PC-9 (cell line): ENCODE measurements around the gene CACNA1H. TPM values are rescaled to one million over a fixed set of nuclear protein-coding genes. Genes with fewer than 3 reads are reported as not detected.
"Not testable (repeated sequence)": the region's sequence is repeated elsewhere in the genome, so short reads cannot be mapped to it uniquely, and the experiment has no call there.

Source experiments
- BruUV-seq: library from RNA; stranded (reverse); fragments of 400-500 nt; replicated peaks from 2 replicates; lab custom pipeline; 2021; lab: Mats Ljungman, UMichigan
- CTCF ChIA-PET: fragments of 300-600 bp; sonication (Branson Sonifier 250); formaldehyde crosslinking; loops from one replicate; lab custom pipeline; 2022; ENCODE audit warnings: antibody characterized with exemption; lab: Charles Lee
- POLR2A ChIA-PET: fragments of 300-600 bp; sonication (Branson Sonifier 250); formaldehyde crosslinking; loops from one replicate; lab custom pipeline; 2022; ENCODE audit warnings: antibody characterized with exemption; ENCODE audit not compliant: unreplicated experiment; lab: Charles Lee
- DNase-seq, 2 experiments: peaks; one replicate each; pipeline versions ENCODE4 v3.0.0 to v3.0.0-alpha.2; 2015 to 2022; ENCODE audit warnings: mixed read lengths in 1 of 2
- H2AFZ ChIP-seq: fragments of 200-600 bp; sonication (generic); 2 replicates; pipeline ENCODE4 v1.8.1; 2017; ENCODE audit warnings: antibody characterized with exemption
- H3F3A ChIP-seq: fragments of 200-600 bp; sonication (generic); 2 replicates; pipeline ENCODE4 v1.8.1; 2017; ENCODE audit warnings: antibody characterized with exemption, mild to moderate bottlenecking, low read depth; ENCODE audit not compliant: insufficient read depth
- H3K27ac ChIP-seq: fragments of 200-600 bp; sonication (generic); 2 replicates; pipeline ENCODE4 v1.6.1; 2016; ENCODE audit warnings: mixed run types
- H3K27me3 ChIP-seq: fragments of 200-600 bp; sonication (generic); 2 replicates; pipeline ENCODE4 v1.6.1; 2016; ENCODE audit warnings: low read depth, mixed run types; ENCODE audit not compliant: insufficient read depth
- H3K36me3 ChIP-seq: fragments of 200-600 bp; sonication (generic); 2 replicates; pipeline ENCODE4 v1.6.1; 2016; ENCODE audit warnings: low read depth, mixed run types
- H3K4me1 ChIP-seq: fragments of 200-600 bp; sonication (generic); replicated peaks from 2 replicates; pipeline ENCODE4 v1.6.1; 2016; ENCODE audit warnings: mixed run types; ENCODE audit not compliant: insufficient read depth
- H3K4me2 ChIP-seq: fragments of 200-600 bp; sonication (generic); 2 replicates; pipeline ENCODE4 v1.6.1; 2017; ENCODE audit warnings: mixed run types
- H3K4me3 ChIP-seq: fragments of 200-600 bp; sonication (generic); 2 replicates; pipeline ENCODE4 v1.6.1; 2016; ENCODE audit warnings: mixed run types
- H3K79me2 ChIP-seq: fragments of 200-600 bp; sonication (generic); 2 replicates; pipeline ENCODE4 v1.6.1; 2017; ENCODE audit warnings: low read depth, mixed run types
- H3K9me2 ChIP-seq: fragments of 200-600 bp; sonication (generic); 2 replicates; pipeline ENCODE4 v1.8.1; 2017; ENCODE audit warnings: mild to moderate bottlenecking; ENCODE audit not compliant: insufficient read depth
- H3K9me3 ChIP-seq: fragments of 200-600 bp; sonication (generic); 2 replicates; pipeline ENCODE4 v1.8.1; 2016; ENCODE audit warnings: low read depth; ENCODE audit not compliant: insufficient read depth
- H4K20me1 ChIP-seq: fragments of 200-600 bp; sonication (generic); 2 replicates; pipeline ENCODE4 v1.8.1; 2017; ENCODE audit not compliant: insufficient read depth
- EZH2 ChIP-seq: fragments of 200-600 bp; sonication (generic); IDR thresholded peaks from 2 replicates; pipeline ENCODE4 v1.8.0; 2017; ENCODE audit warnings: antibody characterized with exemption, low read depth
- intact Hi-C: fragments of 100-400 bp; cut with micrococcal nuclease; formaldehyde crosslinking; loops from one replicate; pipeline ENCODE4 v1.10.0; 2022; ENCODE audit not compliant: unreplicated experiment
- total RNA-seq: library from RNA; stranded (reverse); gene quantifications from 2 replicates; pipeline ENCODE4 v1.2.3, GENCODE V29; 2021
- TF ChIP-seq, protein P1 (sequence below): fragments of 200-600 bp; sonication (generic); conservative IDR thresholded peaks from 2 replicates; pipeline ENCODE4 v1.6.1; 2017; ENCODE audit warnings: mixed run types, antibody characterized with exemption, mild to moderate bottlenecking, moderate library complexity

The CACNA1H gene
- total RNA-seq, 1 experiment from 2014 or later = not detected

GRCh38 chr16:1265826-1266225 is 112.9 kb downstream of the CACNA1H start:
- no peaks in the 10 kb centered on the region for H3K36me3 ChIP-seq
- H2AFZ ChIP-seq = no peak overlapping the region
- peaks cover 53% of the 10 kb centered on the region for H3K27me3 ChIP-seq
- 0 out of 2 replicates have a peak, but pooled peaks cover 5% of the 10 kb centered on the region for H3F3A ChIP-seq
- no peaks in the 10 kb centered on the region for H3K9me2 ChIP-seq
- BruUV-seq = no TSS peak
- no peak overlapping the region for H3K27ac ChIP-seq
- H4K20me1 ChIP-seq = no peaks in the 10 kb centered on the region
- H3K79me2 ChIP-seq = no peaks in the 10 kb centered on the region
- CTCF ChIA-PET = no interaction called here
- POLR2A ChIA-PET = no interaction called here
- no peaks in the 10 kb centered on the region; the same call in 1 of the 2 replicates for H3K4me1 ChIP-seq
- H3K9me3 ChIP-seq = no peaks in the 10 kb centered on the region
- intact Hi-C loops = no loop called here
- TF ChIP-seq EZH2 = no peak
- TF ChIP-seq, protein P1, sequence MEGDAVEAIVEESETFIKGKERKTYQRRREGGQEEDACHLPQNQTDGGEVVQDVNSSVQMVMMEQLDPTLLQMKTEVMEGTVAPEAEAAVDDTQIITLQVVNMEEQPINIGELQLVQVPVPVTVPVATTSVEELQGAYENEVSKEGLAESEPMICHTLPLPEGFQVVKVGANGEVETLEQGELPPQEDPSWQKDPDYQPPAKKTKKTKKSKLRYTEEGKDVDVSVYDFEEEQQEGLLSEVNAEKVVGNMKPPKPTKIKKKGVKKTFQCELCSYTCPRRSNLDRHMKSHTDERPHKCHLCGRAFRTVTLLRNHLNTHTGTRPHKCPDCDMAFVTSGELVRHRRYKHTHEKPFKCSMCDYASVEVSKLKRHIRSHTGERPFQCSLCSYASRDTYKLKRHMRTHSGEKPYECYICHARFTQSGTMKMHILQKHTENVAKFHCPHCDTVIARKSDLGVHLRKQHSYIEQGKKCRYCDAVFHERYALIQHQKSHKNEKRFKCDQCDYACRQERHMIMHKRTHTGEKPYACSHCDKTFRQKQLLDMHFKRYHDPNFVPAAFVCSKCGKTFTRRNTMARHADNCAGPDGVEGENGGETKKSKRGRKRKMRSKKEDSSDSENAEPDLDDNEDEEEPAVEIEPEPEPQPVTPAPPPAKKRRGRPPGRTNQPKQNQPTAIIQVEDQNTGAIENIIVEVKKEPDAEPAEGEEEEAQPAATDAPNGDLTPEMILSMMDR = no peak
- H3K4me2 ChIP-seq = no peak overlapping the region
- DNase-seq = no peak
- no peak overlapping the region for H3K4me3 ChIP-seq

DNA sequence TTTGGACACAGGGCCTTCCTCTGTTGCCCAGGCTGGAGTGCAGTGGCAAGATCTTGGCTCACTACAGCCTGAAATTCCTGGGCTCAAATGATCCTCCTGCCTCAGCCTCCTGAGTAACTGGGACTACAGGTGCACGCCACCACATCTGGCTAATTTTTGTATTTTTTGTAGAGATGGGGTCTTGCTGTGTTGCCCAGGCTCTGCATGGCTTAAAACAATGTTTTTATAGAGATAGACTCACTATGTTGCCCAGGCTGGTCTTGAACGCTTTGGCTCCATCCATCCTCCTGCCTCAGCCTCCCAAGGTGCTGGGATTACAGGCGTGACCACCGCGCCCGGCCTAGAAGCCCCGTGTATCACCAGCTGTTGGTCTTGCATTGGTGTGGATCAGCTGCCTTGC is 116.5 kb downstream of the CACNA1H start:
- H3K79me2 ChIP-seq, H3K36me3 ChIP-seq, POLR2A ChIA-PET, H3K9me3 ChIP-seq, H4K20me1 ChIP-seq, intact Hi-C loops, DNase-seq, BruUV-seq, CTCF ChIA-PET, H3K9me2 ChIP-seq, H3K4me3 ChIP-seq, H3K27ac ChIP-seq, H3K4me1 ChIP-seq, H2AFZ ChIP-seq, H3F3A ChIP-seq, H3K4me2 ChIP-seq: not testable (repeated sequence)
- H3K27me3 ChIP-seq = peaks cover 32% of the 10 kb centered on the region

GRCh38 chr16:1271380-1271723 is 118.4 kb downstream of the CACNA1H start:
- Histone ChIP-seq H3K4me1 (no peaks in the 10 kb centered on the region; the same call in 1 of the 2 replicates), H2AFZ (no peak overlapping the region), H3F3A (no peaks in the 10 kb centered on the region), H3K4me3 (no peak overlapping the region), H3K9me2 (no peaks in the 10 kb centered on the region), H3K4me2 (no peak overlapping the region), H3K27ac (no peak overlapping the region), H3K36me3 (no peaks in the 10 kb centered on the region), H3K27me3 (peaks cover 33% of the 10 kb centered on the region), H3K79me2 (no peaks in the 10 kb centered on the region), H3K9me3 (no peaks in the 10 kb centered on the region), H4K20me1 (no peaks in the 10 kb centered on the region)
- no peak for DNase-seq
- CTCF ChIA-PET = no interaction called here
- intact Hi-C loops = no loop called here
- POLR2A ChIA-PET = no interaction called here
- no TSS peak for BruUV-seq
- TF ChIP-seq, protein P1 = no peak
- no peak for TF ChIP-seq EZH2

Other genes starting within 250 kb of the CACNA1H start
- gene LMF1, start 182.1 kb upstream of the CACNA1H start, total RNA-seq = 31.3 and 35.6 TPM in 2 replicates
- not detected in 2 replicates for gene SOX8, start 171.3 kb upstream of the CACNA1H start, total RNA-seq
- not detected in 2 replicates for gene SSTR5, start 80.4 kb upstream of the CACNA1H start, total RNA-seq
- gene C1QTNF8, start 56.9 kb upstream of the CACNA1H start, total RNA-seq = not detected in 2 replicates
- gene TPSG1, start 72.2 kb downstream of the CACNA1H start, total RNA-seq = not detected in 2 replicates
- gene TPSB2, start 77.1 kb downstream of the CACNA1H start, total RNA-seq = not detected in 2 replicates
- not detected in 2 replicates for gene TPSAB1, start 87.6 kb downstream of the CACNA1H start, total RNA-seq
- gene TPSD1, start 103.0 kb downstream of the CACNA1H start, total RNA-seq = not detected in 2 replicates
- 218 and 271 TPM in 2 replicates for gene UBE2I, start 156.5 kb downstream of the CACNA1H start, total RNA-seq
- gene BAIAP3, start 180.5 kb downstream of the CACNA1H start, total RNA-seq = 35.0 and 47.3 TPM in 2 replicates
- gene TSR3, start 198.8 kb downstream of the CACNA1H start, total RNA-seq = 69.5 and 108 TPM in 2 replicates
- 40.6 and 50.7 TPM in 2 replicates for gene GNPTG, start 198.8 kb downstream of the CACNA1H start, total RNA-seq